Measurements from ENCODE around the gene UBL3.

GRCh38 chr13:29840585-29840984 lies 9.8 kb downstream of the UBL3 start:
- no peak for TF ChIP-seq POLR2A (IDR thresholded peaks at IDR 0.05; ENCODE audit: low read depth, low read length)
- TF ChIP-seq POLR2AphosphoS5 (IDR thresholded peaks at IDR 0.05; ENCODE audit: low read depth, low read length): no peak
- no peak for TF ChIP-seq TAF1 (IDR thresholded peaks at IDR 0.05; ENCODE audit: borderline replicate concordance, low read depth, low read length)
